HG03354 (cell line): ENCODE measurements around the gene RNF145.
A peak's percentile ranks its signal among the peaks of the same experiment; 100 is the strongest.

Experiments
- ATAC-seq: cut with Tn5 transposase; IDR thresholded peaks from one replicate; pipeline ENCODE4 v1.9.1; 2021; ENCODE audit warnings: mild to moderate bottlenecking; ENCODE audit not compliant: unreplicated experiment, poor library complexity, severe bottlenecking

Gene RNF145

GRCh38 chr5:159220206-159220605 lies 10.9 kb upstream of the RNF145 start:
- no peak for ATAC-seq

- ATAC-seq, result no peak
These were observed 9.3 kb upstream of the RNF145 start for GRCh38 chr5:159218595-159219023.

- ATAC-seq, result no peak
These were observed 7.9 kb upstream of the RNF145 start for GRCh38 chr5:159217236-159217635.

GRCh38 chr5:159216454-159216853 lies 7.1 kb upstream of the RNF145 start:
- no peak for ATAC-seq

- ATAC-seq, result no peak
These were observed 6.5 kb upstream of the RNF145 start for GRCh38 chr5:159215886-159216285.

GRCh38 chr5:159214486-159215271 lies 5.3 kb upstream of the RNF145 start:
- no peak for ATAC-seq

- ATAC-seq, result no peak
These were observed 3.5 kb upstream of the RNF145 start for GRCh38 chr5:159212657-159213462.

- no peak for ATAC-seq
These were observed 2.4 kb upstream of the RNF145 start for GRCh38 chr5:159211729-159212174.

- no peak for ATAC-seq
These were observed 1.5 kb upstream of the RNF145 start for GRCh38 chr5:159210846-159211245.

- ATAC-seq, result no peak
These were observed 883 bp upstream of the RNF145 start for GRCh38 chr5:159210210-159210661.

- ATAC-seq, result peak; percentile 30
These were observed 577 bp downstream of the RNF145 start for GRCh38 chr5:159208514-159209437.

GRCh38 chr5:159207686-159208513 lies 1.5 kb downstream of the RNF145 start:
- peak; percentile 58 for ATAC-seq

GRCh38 chr5:159207222-159207685 lies 2.1 kb downstream of the RNF145 start:
- ATAC-seq, result peak; percentile 5

- no peak for ATAC-seq
These were observed 2.5 kb downstream of the RNF145 start for GRCh38 chr5:159206818-159207217.

- ATAC-seq, result no peak
These were observed 3.0 kb downstream of the RNF145 start for GRCh38 chr5:159206368-159206767.

GRCh38 chr5:159203351-159203750 lies 6.0 kb downstream of the RNF145 start:
- no peak for ATAC-seq

GRCh38 chr5:159202151-159202550 lies 7.2 kb downstream of the RNF145 start:
- no peak for ATAC-seq

GRCh38 chr5:159199780-159200179 lies 9.6 kb downstream of the RNF145 start:
- no peak for ATAC-seq

GRCh38 chr5:159199225-159199624 lies 10.1 kb downstream of the RNF145 start:
- no peak for ATAC-seq
